ENCODE measurements around the gene PPP1R1B. TPM values are rescaled to one million over a fixed set of nuclear protein-coding genes. Genes with fewer than 3 reads are reported as not detected.
A peak's percentile ranks its signal among the peaks of the same experiment; 100 is the strongest.

Gene PPP1R1B
- total and polyA plus RNA-seq, 2 experiments from 2014 or later, result 3.4 to 5.4 TPM

- peaks cover 10% of the 10 kb centered on the region for H4K20me1 ChIP-seq (replicated peaks; ENCODE audit: insufficient read depth)
- TF ChIP-seq JUNB (IDR thresholded peaks at IDR 0.05; ENCODE audit: unreplicated experiment), result no peak
- no peak for TF ChIP-seq STAT1 (IDR thresholded peaks at IDR 0.05; ENCODE audit: unreplicated experiment)
- no peak for TF ChIP-seq EZH2 (IDR thresholded peaks at IDR 0.05; ENCODE audit: low read depth, unreplicated experiment)
- H3K27ac Mint-ChIP-seq, result no peak overlapping the region
- no peaks in the 10 kb centered on the region; the same call in 2 of the 3 replicates for H3K9me3 Mint-ChIP-seq
- ATAC-seq (peak; percentile 9), DNase-seq (ENCODE audit: low spot score) (no peak)
- peaks cover 13% of the 10 kb centered on the region; the same call in 1 of the 2 replicates for H3F3A ChIP-seq (replicated peaks; ENCODE audit: low read depth)
- peaks cover 18% of the 10 kb centered on the region for H3K4me1 ChIP-seq (ENCODE audit: insufficient read depth)
- no peak overlapping the region; the same call in 2 of the 3 replicates for H3K4me3 Mint-ChIP-seq
- H3K27me3 ChIP-seq (ENCODE audit: insufficient read depth), result no peaks in the 10 kb centered on the region
- H3K36me3 ChIP-seq (ENCODE audit: insufficient read depth), result no peaks in the 10 kb centered on the region
- no peaks in the 10 kb centered on the region for H3K9me2 ChIP-seq (ENCODE audit: insufficient read depth)
- H3K4me3 ChIP-seq, result no peak overlapping the region
- no peak overlapping the region for H2AFZ ChIP-seq
- H3K4me2 ChIP-seq, result peak overlapping the region; percentile 43; the same call in 1 of the 2 replicates
- H3K27ac ChIP-seq (ENCODE audit: low read depth), result 0 out of 2 replicates have a peak overlapping the region, but pooled peaks have one; percentile 55
- H3K4me1 Mint-ChIP-seq, result peaks cover 58% of the 10 kb centered on the region
- peaks cover 10% of the 10 kb centered on the region for H3K36me3 Mint-ChIP-seq (ENCODE audit: low read depth)
- peaks cover 8% of the 10 kb centered on the region; the same call in 1 of the 2 replicates for H3K79me2 ChIP-seq (replicated peaks; ENCODE audit: insufficient read depth)
- peaks cover 18% of the 10 kb centered on the region for H3K27me3 Mint-ChIP-seq (ENCODE audit: insufficient read depth, low read depth, poor library complexity)
These were observed 26.5 kb downstream of the PPP1R1B start for GRCh38 chr17:39653316-39653661.

- peak overlapping the region; percentile 86 for H3K27ac Mint-ChIP-seq
- H3K4me1 Mint-ChIP-seq, result peaks cover 58% of the 10 kb centered on the region
- ATAC-seq, result peak; percentile 72
- Histone ChIP-seq H3K4me2 (no peak overlapping the region), H3K79me2 (replicated peaks; ENCODE audit: insufficient read depth) (peaks cover 5% of the 10 kb centered on the region; the same call in 1 of the 2 replicates), H3K4me3 (no peak overlapping the region), H3K9me2 (ENCODE audit: insufficient read depth) (no peaks in the 10 kb centered on the region), H3F3A (replicated peaks; ENCODE audit: low read depth) (peaks cover 13% of the 10 kb centered on the region; the same call in 1 of the 2 replicates), H3K27ac (ENCODE audit: low read depth) (no peak overlapping the region), H3K27me3 (ENCODE audit: insufficient read depth) (no peaks in the 10 kb centered on the region), H4K20me1 (replicated peaks; ENCODE audit: insufficient read depth) (peaks cover 10% of the 10 kb centered on the region), H3K4me1 (ENCODE audit: insufficient read depth) (peaks cover 18% of the 10 kb centered on the region), H2AFZ (no peak overlapping the region), H3K36me3 (ENCODE audit: insufficient read depth) (no peaks in the 10 kb centered on the region)
- H3K36me3 Mint-ChIP-seq (ENCODE audit: low read depth), result peaks cover 10% of the 10 kb centered on the region
- peak; percentile 89 for DNase-seq (ENCODE audit: low spot score)
- peaks cover 18% of the 10 kb centered on the region for H3K27me3 Mint-ChIP-seq (ENCODE audit: insufficient read depth, low read depth, poor library complexity)
- H3K9me3 Mint-ChIP-seq, result no peaks in the 10 kb centered on the region; the same call in 2 of the 3 replicates
- TF ChIP-seq ZNF331 (CRISPR knock-in tag; IDR thresholded peaks at IDR 0.05; ENCODE audit: low read depth), result no peak
- TF ChIP-seq, protein P1, sequence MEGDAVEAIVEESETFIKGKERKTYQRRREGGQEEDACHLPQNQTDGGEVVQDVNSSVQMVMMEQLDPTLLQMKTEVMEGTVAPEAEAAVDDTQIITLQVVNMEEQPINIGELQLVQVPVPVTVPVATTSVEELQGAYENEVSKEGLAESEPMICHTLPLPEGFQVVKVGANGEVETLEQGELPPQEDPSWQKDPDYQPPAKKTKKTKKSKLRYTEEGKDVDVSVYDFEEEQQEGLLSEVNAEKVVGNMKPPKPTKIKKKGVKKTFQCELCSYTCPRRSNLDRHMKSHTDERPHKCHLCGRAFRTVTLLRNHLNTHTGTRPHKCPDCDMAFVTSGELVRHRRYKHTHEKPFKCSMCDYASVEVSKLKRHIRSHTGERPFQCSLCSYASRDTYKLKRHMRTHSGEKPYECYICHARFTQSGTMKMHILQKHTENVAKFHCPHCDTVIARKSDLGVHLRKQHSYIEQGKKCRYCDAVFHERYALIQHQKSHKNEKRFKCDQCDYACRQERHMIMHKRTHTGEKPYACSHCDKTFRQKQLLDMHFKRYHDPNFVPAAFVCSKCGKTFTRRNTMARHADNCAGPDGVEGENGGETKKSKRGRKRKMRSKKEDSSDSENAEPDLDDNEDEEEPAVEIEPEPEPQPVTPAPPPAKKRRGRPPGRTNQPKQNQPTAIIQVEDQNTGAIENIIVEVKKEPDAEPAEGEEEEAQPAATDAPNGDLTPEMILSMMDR (conservative IDR thresholded peaks at IDR 0.05; ENCODE audit: low read depth in 2 of 2), result peak; percentile 95 to 97
- TF ChIP-seq ZNF462 (CRISPR knock-in tag; IDR thresholded peaks at IDR 0.05), result no peak
- TF ChIP-seq EZH2phosphoT487 (IDR thresholded peaks at IDR 0.05; ENCODE audit: unreplicated experiment), result no peak
- TF ChIP-seq JUNB (IDR thresholded peaks at IDR 0.05; ENCODE audit: unreplicated experiment), result no peak
- TF ChIP-seq POLR2AphosphoS5 (IDR thresholded peaks at IDR 0.05; ENCODE audit: low read depth), result no peak
- TF ChIP-seq STAT1 (IDR thresholded peaks at IDR 0.05; ENCODE audit: unreplicated experiment), result no peak
- TF ChIP-seq NANOG (IDR thresholded peaks at IDR 0.05; ENCODE audit: borderline replicate concordance), result no peak
- H3K4me3 Mint-ChIP-seq, result peak overlapping the region; percentile 39; the same call in 2 of the 3 replicates
These were observed 27.0 kb downstream of the PPP1R1B start for GRCh38 chr17:39653662-39654331.

All from GM23338 (cell line).